ENCODE data around the gene RALGDS. TPM values are rescaled to one million over a fixed set of nuclear protein-coding genes. Genes with fewer than 3 reads are reported as not detected.
"Not testable (repeated sequence)": the region's sequence is repeated elsewhere in the genome, so short reads cannot be mapped to it uniquely, and the experiment has no call there.

The RALGDS gene
- total and polyA plus RNA-seq, 9 of the 15 experiments (the other 6 are each of a cell fraction or from before 2014, with no cell fraction given): 0.75 to 43.3 (median 27.1) TPM

- no peak for TF ChIP-seq PML (IDR thresholded peaks at IDR 0.05; ENCODE audit: low read length)
These were observed 49.7 kb upstream of the RALGDS start (continued) for GRCh38 chr9:133170716-133171115.

DNA sequence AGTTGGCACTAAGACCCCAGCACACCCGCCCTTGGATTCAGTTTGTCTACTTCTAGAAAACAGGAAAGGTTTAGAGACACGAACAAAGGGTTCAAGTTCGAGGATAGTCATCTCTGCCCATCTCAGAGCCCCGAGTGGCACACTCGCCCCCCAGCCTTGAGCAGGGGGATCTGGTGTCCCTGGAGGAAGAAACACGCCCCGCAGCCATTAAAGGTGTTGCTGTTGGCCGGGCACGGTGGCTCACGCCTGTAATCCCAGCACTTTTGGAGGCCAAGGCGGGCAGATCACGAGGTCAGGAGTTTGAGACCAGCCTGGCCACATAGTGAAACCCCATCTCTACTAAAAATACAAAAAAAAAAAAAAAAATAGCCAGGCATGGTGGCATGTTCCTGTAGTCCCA is 48.6 kb upstream of the RALGDS start:
- peaks cover 0 to 16% of the 10 kb centered on the region in 2 experiments; a peak in 2 of 5 replicates for H3K27me3 ChIP-seq (ENCODE audit: control insufficient read depth in 2 of 2, insufficient read depth in 2 of 2, low read length in 2 of 2)
- H3K4me3 ChIP-seq; H3K9me1 ChIP-seq (ENCODE audit: control insufficient read depth, insufficient read depth, low read length); CTCF ChIA-PET (ENCODE audit: low intra/inter-chr PET ratio); H3K27ac ChIP-seq (ENCODE audit: extremely low read depth, low read depth, low read length); BruUV-seq (replicated peaks); H2AFZ ChIP-seq (ENCODE audit: low read depth, low read length); H3K9ac ChIP-seq (ENCODE audit: insufficient read depth in 1 of 2, low read depth in 2 of 2, low read length in 2 of 2); H3K79me2 ChIP-seq (ENCODE audit: control insufficient read depth, insufficient read depth, low read length); H3K4me2 ChIP-seq (ENCODE audit: insufficient read depth, low read length); DNase-seq (ENCODE audit: extremely low read depth in 1 of 4, low spot score in 3 of 4); intact Hi-C loops (cut with micrococcal nuclease); FAIRE-seq; H3K36me3 ChIP-seq (ENCODE audit: control insufficient read depth, insufficient read depth, low read length); H3K9me3 ChIP-seq (replicated peaks; ENCODE audit: control insufficient read depth, insufficient read depth, low read depth, low read length); H4K20me1 ChIP-seq (replicated peaks; ENCODE audit: control insufficient read depth, insufficient read depth, low read length); in situ Hi-C loops (cut with MboI); ATAC-seq: not testable (repeated sequence)
- whole genome bisulfite sequencing (ENCODE audit: insufficient coverage, low coverage, missing lambda C conversion rate): 22% methylated on average over 1 of the region's 12 CpGs
- peaks cover 0 to 18% of the 10 kb centered on the region in 2 experiments; a peak in 3 of 5 replicates for H3K4me1 ChIP-seq (replicated peaks in 1 of 2; ENCODE audit: control insufficient read depth in 2 of 2, insufficient read depth in 2 of 2, low read length in 2 of 2)
- POLR2A ChIA-PET: interaction anchor here (0.5 kb wide), 2 partner anchors 127 to 1409 kb away, joined by 3 read pairs; no protein-coding TSS in a partner anchor

GRCh38 chr9:133169102-133169501 is 48.1 kb upstream of the RALGDS start:
- FAIRE-seq (no peak), ATAC-seq (no peak), DNase-seq (ENCODE audit: extremely low read depth in 1 of 4, low spot score in 3 of 4) (no peak)
- H3K9me3 ChIP-seq (replicated peaks; ENCODE audit: control insufficient read depth, insufficient read depth, low read depth, low read length): no peaks in the 10 kb centered on the region
- CTCF ChIA-PET (ENCODE audit: low intra/inter-chr PET ratio): no interaction called here
- in situ Hi-C loops (cut with MboI) (no loop called here), intact Hi-C loops (cut with micrococcal nuclease) (no loop called here)
- TF ChIP-seq ZBTB33 (CRISPR knock-in tag; IDR thresholded peaks at IDR 0.05): 0 out of 2 replicates have a peak, but pooled peaks have one; percentile 22
- TF ChIP-seq TCF3 (CRISPR knock-in tag; IDR thresholded peaks at IDR 0.05): no peak
- no peak overlapping the region for H3K9ac ChIP-seq (ENCODE audit: insufficient read depth in 1 of 2, low read depth in 2 of 2, low read length in 2 of 2)
- peaks cover 3 to 24% of the 10 kb centered on the region in 2 experiments; a peak in 4 of 5 replicates for H3K4me1 ChIP-seq (replicated peaks in 1 of 2; ENCODE audit: control insufficient read depth in 2 of 2, insufficient read depth in 2 of 2, low read length in 2 of 2)
- H3K4me2 ChIP-seq (ENCODE audit: insufficient read depth, low read length): no peak overlapping the region
- H3K36me3 ChIP-seq (ENCODE audit: control insufficient read depth, insufficient read depth, low read length): no peaks in the 10 kb centered on the region
- H4K20me1 ChIP-seq (replicated peaks; ENCODE audit: control insufficient read depth, insufficient read depth, low read length): no peaks in the 10 kb centered on the region
- 83% methylated on average over 11 of the region's 13 CpGs for WGBS (ENCODE audit: insufficient coverage, low coverage, missing lambda C conversion rate)
- H3K79me2 ChIP-seq (ENCODE audit: control insufficient read depth, insufficient read depth, low read length): no peaks in the 10 kb centered on the region
- BruUV-seq (replicated peaks): no TSS peak
- POLR2A ChIA-PET: no interaction called here
- H3K4me3 ChIP-seq: no peak overlapping the region
- no peak overlapping the region for H2AFZ ChIP-seq (ENCODE audit: low read depth, low read length)
- H3K9me1 ChIP-seq (ENCODE audit: control insufficient read depth, insufficient read depth, low read length): no peaks in the 10 kb centered on the region
- no peak overlapping the region for H3K27ac ChIP-seq (ENCODE audit: extremely low read depth, low read depth, low read length)
- H3K27me3 ChIP-seq (ENCODE audit: control insufficient read depth in 2 of 2, insufficient read depth in 2 of 2, low read length in 2 of 2): peaks cover 0 to 14% of the 10 kb centered on the region in 2 experiments; a peak in 2 of 5 replicates
